Liver (tissue), 9 donors: ENCODE measurements around the gene ECT2. TPM values are rescaled to one million over a fixed set of nuclear protein-coding genes. Genes with fewer than 3 reads are reported as not detected.
A peak's percentile ranks its signal among the peaks of the same experiment; 100 is the strongest.

ENCODE experiments used
- DNase-seq: peaks from one replicate; pipeline ENCODE4 v3.0.0-alpha.2; 2017; ENCODE audit warnings: low spot score
- H3K27ac ChIP-seq, 2 donors: one replicate each; pipeline ENCODE4 v1.7.0; 2013; ENCODE audit warnings: inconsistent platforms in 2 of 2, low read length in 2 of 2, control low read depth in 1 of 2, low read depth in 1 of 2, mild to moderate bottlenecking in 1 of 2
- H3K27me3 ChIP-seq, 4 donors: one replicate each; pipeline versions ENCODE4 v1.6.1 to v1.7.0; 2013; ENCODE audit warnings: low read length in 3 of 4, inconsistent platforms in 1 of 4, mild to moderate bottlenecking in 1 of 4, moderate library complexity in 1 of 4; ENCODE audit not compliant: control insufficient read depth in 4 of 4, insufficient read depth in 4 of 4
- H3K36me3 ChIP-seq, 4 donors: one replicate each; pipeline versions ENCODE4 v1.6.1 to v1.7.0; 2013; ENCODE audit warnings: low read length in 3 of 4, mild to moderate bottlenecking in 3 of 4, low read depth in 1 of 4, moderate library complexity in 1 of 4; ENCODE audit not compliant: control insufficient read depth in 4 of 4, insufficient read depth in 3 of 4
- H3K4me1 ChIP-seq, 4 donors: one replicate each; pipeline versions ENCODE4 v1.6.1 to v1.7.0; 2013; ENCODE audit warnings: low read length in 3 of 4, mild to moderate bottlenecking in 3 of 4, moderate library complexity in 1 of 4; ENCODE audit not compliant: control insufficient read depth in 4 of 4, insufficient read depth in 4 of 4
- H3K4me3 ChIP-seq, 3 donors: one replicate each; pipeline versions ENCODE4 v1.6.1 to v1.7.0; 2013; ENCODE audit warnings: low read length in 3 of 3, control low read depth in 1 of 3, low read depth in 1 of 3, mild to moderate bottlenecking in 1 of 3
- H3K9ac ChIP-seq, 2 donors: one replicate each; pipeline ENCODE4 v1.7.0; 2013; ENCODE audit warnings: low read length in 2 of 2, mild to moderate bottlenecking in 2 of 2, moderate library complexity in 2 of 2, control low read depth in 1 of 2, low read depth in 1 of 2
- H3K9me3 ChIP-seq, 4 donors: one replicate each; pipeline versions ENCODE4 v1.6.1 to v1.7.0; 2013; ENCODE audit warnings: low read length in 3 of 4; ENCODE audit not compliant: control insufficient read depth in 4 of 4
- ATF3 ChIP-seq: IDR thresholded peaks from 2 replicates; pipeline ENCODE4 v1.6.1; 2016; ENCODE audit warnings: antibody characterized with exemption
- CTCF ChIP-seq: fragments of 150-350 bp; IDR thresholded peaks from 2 replicates; pipeline ENCODE4 v1.5.1; 2017; ENCODE audit warnings: improper control_type of control experiment, low read depth, low read length; ENCODE audit not compliant: missing input control
- EGR1 ChIP-seq, 2 donors: IDR thresholded peaks; 2 replicates each; pipeline ENCODE4 v1.6.1; 2016 to 2018; ENCODE audit warnings: antibody characterized with exemption in 2 of 2, low read depth in 2 of 2
- FOXA1 ChIP-seq: IDR thresholded peaks from 2 replicates; pipeline ENCODE4 v1.6.1; 2016; ENCODE audit warnings: antibody characterized with exemption
- FOXA2 ChIP-seq: IDR thresholded peaks from 2 replicates; pipeline ENCODE4 v1.6.1; 2016; ENCODE audit warnings: antibody characterized with exemption
- GABPA ChIP-seq, 2 donors: IDR thresholded peaks in 1 of 2; conservative IDR thresholded peaks in 1 of 2; 2 replicates each; pipeline ENCODE4 v1.6.1; 2016; ENCODE audit warnings: antibody characterized with exemption in 2 of 2, mild to moderate bottlenecking in 1 of 2, moderate library complexity in 1 of 2
- HNF4A ChIP-seq, 2 donors: conservative IDR thresholded peaks; 2 replicates each; pipeline ENCODE4 v1.6.1; 2016; ENCODE audit warnings: antibody characterized with exemption in 2 of 2, mild to moderate bottlenecking in 2 of 2
- JUND ChIP-seq, 2 donors: IDR thresholded peaks; 2 replicates each; pipeline ENCODE4 v1.6.1; 2016; ENCODE audit warnings: antibody characterized with exemption in 2 of 2
- NR2F2 ChIP-seq: IDR thresholded peaks from 2 replicates; pipeline ENCODE4 v1.6.1; 2016; ENCODE audit warnings: antibody characterized with exemption
- RAD21 ChIP-seq, 2 donors: IDR thresholded peaks; 2 replicates each; pipeline ENCODE4 v1.6.1; 2016; ENCODE audit warnings: antibody characterized with exemption in 2 of 2, mild to moderate bottlenecking in 2 of 2
- RXRA ChIP-seq, 2 donors: IDR thresholded peaks; 2 replicates each; pipeline ENCODE4 v1.6.1; 2017 to 2018; ENCODE audit warnings: antibody characterized with exemption in 2 of 2, mild to moderate bottlenecking in 1 of 2
- SP1 ChIP-seq: IDR thresholded peaks from 2 replicates; pipeline ENCODE4 v1.6.1; 2018; ENCODE audit warnings: antibody characterized with exemption, mild to moderate bottlenecking
- TAF1 ChIP-seq: conservative IDR thresholded peaks from 2 replicates; pipeline ENCODE4 v1.6.1; 2016; ENCODE audit warnings: antibody characterized with exemption, mild to moderate bottlenecking
- YY1 ChIP-seq: IDR thresholded peaks from 2 replicates; pipeline ENCODE4 v1.6.1; 2016; ENCODE audit warnings: antibody characterized with exemption, mild to moderate bottlenecking
- ZBTB33 ChIP-seq: IDR thresholded peaks from 2 replicates; pipeline ENCODE4 v1.6.1; 2016; ENCODE audit warnings: antibody characterized with exemption
- WGBS: extraction: QIAGEN DNeasy Blood & Tissue Kit; methylation state at CpG from one replicate; pipeline ENCODE4 v1.1.7; 2013; 5-methylcytosine and 5-hydroxymethylcytosine counted together
- polyA plus RNA-seq, 2 donors: library from polyadenylated mRNA; stranded (reverse) in 1 of 2; unstranded in 1 of 2; fragments of 200-250 nt in 1 of 2; fragments of >200 nt in 1 of 2; fragmentation: Nextera tagmentation in 1 of 2; extraction: Ambion mirVana in 1 of 2; gene quantifications; one replicate each; pipeline versions ENCODE4 v1.2.1 to v1.2.3, GENCODE V29; 2013 to 2015
- total RNA-seq, 2 donors: library from RNA; depleted of rRNA; stranded (reverse); fragments of >200 nt; gene quantifications; one replicate each; pipeline ENCODE4 v1.2.3, GENCODE V29; 2014
- donor health status: healthy.
- donor health status: healthy.
- donor health status: healthy.
- donor health status: healthy.
- donor health status: healthy.

ECT2 gene
- total and polyA plus RNA-seq, 4 donors = 1.5 to 32.4 (median 2.6) TPM

GRCh38 chr3:172710664-172711453, 39.7 kb upstream of the ECT2 start, which contains the start of gene NCEH1 (continued):
- peak in 1 of 2 donors; percentile 59 for TF ChIP-seq EGR1 (IDR thresholded peaks at IDR 0.05; ENCODE audit: low read depth in 2 of 2)
- peak; percentile 71 for TF ChIP-seq SP1
- TF ChIP-seq HNF4A (conservative IDR thresholded peaks at IDR 0.05) = peak in 1 of 2 donors; percentile 47
- TF ChIP-seq FOXA2 = peak; percentile 6
- TF ChIP-seq YY1 = peak; percentile 93
- TF ChIP-seq RXRA (IDR thresholded peaks at IDR 0.05) = peak; percentile 57 to 73
- TF ChIP-seq CTCF = peak; percentile 88
- TF ChIP-seq JUND (IDR thresholded peaks at IDR 0.05) = peak; percentile 55 to 76

- Histone ChIP-seq H3K4me3 (peak overlapping the region; percentile 77 to 92 (median 92)), H3K9me3 (no peaks in the 10 kb centered on the region), H3K4me1 (peaks cover 0 to 19% (median 9%) of the 10 kb centered on the region in 4 donors), H3K36me3 (no peaks in the 10 kb centered on the region), H3K9ac (peak overlapping the region in 1 of 2 donors; percentile 73), H3K27ac (peak overlapping the region; percentile 72 to 80), H3K27me3 (no peaks in the 10 kb centered on the region)
- DNase-seq = no peak
- 7% methylated on average over 2 of the region's 2 CpGs for WGBS
- TF ChIP-seq ATF3 = no peak
- TF ChIP-seq RAD21 (IDR thresholded peaks at IDR 0.05) = no peak
- no peak for TF ChIP-seq TAF1
- no peak for TF ChIP-seq YY1
- TF ChIP-seq EGR1 (IDR thresholded peaks at IDR 0.05; ENCODE audit: low read depth in 2 of 2) = no peak
- TF ChIP-seq GABPA (IDR thresholded peaks at IDR 0.05 in 1 of 2, conservative IDR thresholded peaks at IDR 0.05 in 1 of 2) = no peak
- no peak for TF ChIP-seq RXRA (IDR thresholded peaks at IDR 0.05)
- TF ChIP-seq NR2F2 = no peak
These were observed 39.1 kb upstream of the ECT2 start for GRCh38 chr3:172711454-172711795.

GRCh38 chr3:172713316-172713715, 37.2 kb upstream of the ECT2 start:
- peaks cover 0 to 19% (median 9%) of the 10 kb centered on the region in 4 donors for H3K4me1 ChIP-seq
- H3K9ac ChIP-seq = no peak overlapping the region
- H3K36me3 ChIP-seq = no peaks in the 10 kb centered on the region
- no peak overlapping the region for H3K27ac ChIP-seq
- no peak for DNase-seq
- no peaks in the 10 kb centered on the region for H3K27me3 ChIP-seq
- TF ChIP-seq ZBTB33 (no peak), CTCF (no peak), TAF1 (no peak), YY1 (no peak), GABPA (IDR thresholded peaks at IDR 0.05 in 1 of 2, conservative IDR thresholded peaks at IDR 0.05 in 1 of 2) (no peak), HNF4A (conservative IDR thresholded peaks at IDR 0.05) (no peak), FOXA1 (no peak), SP1 (no peak), NR2F2 (no peak), FOXA2 (no peak)
- H3K9me3 ChIP-seq = no peaks in the 10 kb centered on the region
- 83% methylated on average over 3 of the region's 3 CpGs for WGBS
- H3K4me3 ChIP-seq = no peak overlapping the region
